ENCODE measurements around the gene SLC22A15. TPM values are rescaled to one million over a fixed set of nuclear protein-coding genes. Genes with fewer than 3 reads are reported as not detected.

The SLC22A15 gene
- total RNA-seq, 1 donor from 2014 or later: 4.6 TPM

- Mint-ChIP-seq H3K4me1 (no peaks in the 10 kb centered on the region), H3K27ac (no peak overlapping the region), H3K27me3 (peaks cover 21% of the 10 kb centered on the region), H3K9me3 (peaks cover 27% of the 10 kb centered on the region), H3K4me3 (no peak overlapping the region), H3K36me3 (ENCODE audit: low read depth) (peaks cover 4% of the 10 kb centered on the region)
- ChIA-PET CTCF (no interaction called here), POLR2A (no interaction called here)
- ATAC-seq (ENCODE audit: low read depth): no peak
- no peak for DNase-seq
- intact Hi-C loops (cut with micrococcal nuclease): no loop called here
- no peak for TF ChIP-seq CTCF (IDR thresholded peaks at IDR 0.05)
These were observed 111.3 kb downstream of the SLC22A15 start for GRCh38 chr1:116087628-116088027.

DNA sequence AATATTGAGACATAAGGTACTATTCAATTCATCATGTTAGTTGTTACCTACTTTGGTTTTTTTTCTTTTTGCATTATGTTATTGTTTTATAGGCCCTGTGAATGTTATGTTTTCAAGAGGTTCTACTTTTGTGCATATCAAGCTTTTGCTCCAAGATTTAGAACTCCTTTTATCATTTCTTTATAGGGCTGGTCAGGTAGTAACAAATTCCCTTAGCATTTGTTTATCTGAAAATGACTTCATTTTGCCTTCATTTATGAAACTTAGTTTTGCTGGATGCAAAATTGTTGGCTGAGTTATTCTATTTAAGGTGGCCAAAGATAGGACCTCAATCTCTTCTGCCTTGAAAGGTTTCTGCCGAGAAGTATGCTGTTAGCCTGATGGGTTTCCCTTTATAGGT is 113.6 kb downstream of the SLC22A15 start:
- H3K27ac Mint-ChIP-seq: no peak overlapping the region
- peaks cover 26% of the 10 kb centered on the region for H3K27me3 Mint-ChIP-seq
- H3K36me3 Mint-ChIP-seq (ENCODE audit: low read depth): peaks cover 6% of the 10 kb centered on the region
- H3K4me3 Mint-ChIP-seq: no peak overlapping the region
- H3K4me1 Mint-ChIP-seq: no peaks in the 10 kb centered on the region
- DNase-seq (no peak), ATAC-seq (ENCODE audit: low read depth) (no peak)
- ChIA-PET CTCF (no interaction called here), POLR2A (no interaction called here)
- intact Hi-C loops (cut with micrococcal nuclease): no loop called here
- H3K9me3 Mint-ChIP-seq: peaks cover 31% of the 10 kb centered on the region
- TF ChIP-seq CTCF (IDR thresholded peaks at IDR 0.05): no peak

GRCh38 chr1:116091083-116091482 is 114.8 kb downstream of the SLC22A15 start:
- H3K36me3 Mint-ChIP-seq (ENCODE audit: low read depth): peaks cover 6% of the 10 kb centered on the region
- intact Hi-C loops (cut with micrococcal nuclease): no loop called here
- no peak overlapping the region for H3K27ac Mint-ChIP-seq
- H3K4me3 Mint-ChIP-seq: no peak overlapping the region
- CTCF ChIA-PET: no interaction called here
- H3K9me3 Mint-ChIP-seq: peaks cover 33% of the 10 kb centered on the region
- ATAC-seq (ENCODE audit: low read depth): no peak
- POLR2A ChIA-PET: no interaction called here
- no peak for TF ChIP-seq CTCF (IDR thresholded peaks at IDR 0.05)
- H3K27me3 Mint-ChIP-seq: peaks cover 27% of the 10 kb centered on the region
- H3K4me1 Mint-ChIP-seq: no peaks in the 10 kb centered on the region
- no peak for DNase-seq

GRCh38 chr1:116092752-116093489 is 116.6 kb downstream of the SLC22A15 start:
- Mint-ChIP-seq H3K4me1 (no peaks in the 10 kb centered on the region), H3K4me3 (no peak overlapping the region), H3K9me3 (peaks cover 36% of the 10 kb centered on the region)

GRCh38 chr1:116095027-116095426 is 118.7 kb downstream of the SLC22A15 start:
- peaks cover 1% of the 10 kb centered on the region for H3K36me3 Mint-ChIP-seq (ENCODE audit: low read depth)
- peaks cover 17% of the 10 kb centered on the region for H3K9me3 Mint-ChIP-seq
- H3K27me3 Mint-ChIP-seq: peaks cover 9% of the 10 kb centered on the region
- no peak overlapping the region for H3K4me3 Mint-ChIP-seq
- no peak overlapping the region for H3K27ac Mint-ChIP-seq
- intact Hi-C loops (cut with micrococcal nuclease): no loop called here
- TF ChIP-seq CTCF (IDR thresholded peaks at IDR 0.05): no peak
- POLR2A ChIA-PET: no interaction called here
- no peaks in the 10 kb centered on the region for H3K4me1 Mint-ChIP-seq
- DNase-seq: no peak
- CTCF ChIA-PET: no interaction called here
- ATAC-seq (ENCODE audit: low read depth): no peak

More at GRCh38 chr1:116092752-116093489, 116.6 kb downstream of the SLC22A15 start:
- Mint-ChIP-seq H3K27ac (no peak overlapping the region), H3K27me3 (peaks cover 17% of the 10 kb centered on the region), H3K36me3 (ENCODE audit: low read depth) (peaks cover 6% of the 10 kb centered on the region)
- ChIA-PET CTCF (no interaction called here), POLR2A (no interaction called here)
- no peak for TF ChIP-seq CTCF (IDR thresholded peaks at IDR 0.05)
- DNase-seq (no peak), ATAC-seq (ENCODE audit: low read depth) (no peak)
- intact Hi-C loops (cut with micrococcal nuclease): no loop called here

All from activated B cell treated with CpG ODN at 0.5 μM for 24 hours (primary cell).